GM18505 (cell line): ENCODE measurements around the gene ADAMTS13.
"Not testable (repeated sequence)": the region's sequence is repeated elsewhere in the genome, so short reads cannot be mapped to it uniquely, and the experiment has no call there.

ENCODE experiments used
- ATAC-seq: cut with Tn5 transposase; IDR thresholded peaks from one replicate; pipeline ENCODE4 v1.9.1; 2021; ENCODE audit not compliant: unreplicated experiment
- POLR2A ChIP-seq: IDR thresholded peaks from 4 replicates; pipeline ENCODE4 v1.6.1; 2011; ENCODE audit warnings: borderline replicate concordance; ENCODE audit not compliant: insufficient read depth, insufficient read length; ENCODE audit errors: extremely low read depth

ADAMTS13 gene

DNA sequence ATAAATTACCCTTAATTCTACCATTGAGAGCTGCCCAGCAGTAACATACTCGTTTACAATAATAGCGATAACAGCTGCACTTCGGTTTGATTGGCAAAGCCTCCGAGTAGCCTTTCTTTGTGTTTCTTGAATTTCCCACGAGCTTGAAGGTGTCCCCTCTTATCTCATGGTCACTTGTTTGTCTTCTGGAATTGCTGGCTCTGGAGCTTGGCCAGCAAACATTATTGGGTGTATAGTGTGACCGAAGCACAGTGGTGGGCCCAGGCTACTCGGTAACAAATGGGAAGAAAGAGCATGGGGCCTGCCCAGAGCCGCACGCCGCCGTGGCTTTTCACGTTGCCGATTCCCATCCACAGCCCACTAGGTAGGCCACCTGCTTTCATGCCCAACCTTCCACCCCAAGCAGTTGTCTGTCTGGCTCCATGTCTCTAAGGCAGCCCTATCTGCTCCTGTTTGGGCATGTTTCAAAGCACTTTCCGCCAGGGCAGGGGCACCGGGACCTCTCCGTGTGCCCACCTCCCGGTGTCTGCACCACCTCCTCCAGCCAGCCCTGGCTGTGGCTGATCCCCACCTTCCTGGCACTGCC, 37.3 kb upstream of the ADAMTS13 start:
- TF ChIP-seq POLR2A = no peak
- ATAC-seq = no peak

DNA sequence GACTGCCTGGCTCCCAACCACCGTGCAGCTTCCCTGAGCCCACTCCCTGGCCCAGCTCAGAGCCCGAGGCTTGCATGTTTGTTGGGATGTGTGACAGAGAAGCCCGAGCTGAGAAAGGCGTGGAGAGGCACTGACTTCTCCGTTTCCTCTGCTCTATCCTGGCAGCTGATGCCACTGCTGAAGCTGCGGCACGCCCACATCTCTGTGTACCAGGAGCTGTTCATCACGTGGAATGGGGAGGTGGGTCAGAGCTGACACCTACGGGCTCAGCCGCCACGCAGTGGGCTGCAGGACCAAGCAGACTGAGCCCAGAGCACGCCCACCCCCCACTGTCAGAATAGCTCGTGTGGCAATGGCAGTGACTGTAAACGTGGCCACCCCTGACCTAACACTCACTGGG, 36.7 kb upstream of the ADAMTS13 start:
- no peak for ATAC-seq
- no peak for TF ChIP-seq POLR2A

DNA sequence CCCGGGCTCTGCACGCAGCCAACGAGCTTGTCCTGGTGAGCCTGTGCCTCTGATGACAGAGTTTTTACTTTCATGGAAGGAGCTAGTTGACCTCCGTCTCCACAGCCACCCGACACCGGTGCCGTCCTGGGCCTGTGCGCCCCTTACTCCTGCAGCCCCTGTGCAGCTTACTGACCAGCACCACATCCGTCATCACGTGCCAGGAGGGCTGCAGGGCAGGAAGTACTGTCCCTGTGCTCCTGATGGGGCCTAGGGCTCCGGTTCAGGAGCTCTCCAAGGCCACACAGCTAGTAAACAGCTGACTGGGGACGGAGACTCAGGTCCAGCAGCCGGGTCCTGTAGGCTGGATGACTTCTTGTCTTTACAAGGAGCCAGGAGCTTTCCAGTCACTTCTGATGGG, 35.8 kb upstream of the ADAMTS13 start:
- no peak for ATAC-seq
- TF ChIP-seq POLR2A = no peak

DNA sequence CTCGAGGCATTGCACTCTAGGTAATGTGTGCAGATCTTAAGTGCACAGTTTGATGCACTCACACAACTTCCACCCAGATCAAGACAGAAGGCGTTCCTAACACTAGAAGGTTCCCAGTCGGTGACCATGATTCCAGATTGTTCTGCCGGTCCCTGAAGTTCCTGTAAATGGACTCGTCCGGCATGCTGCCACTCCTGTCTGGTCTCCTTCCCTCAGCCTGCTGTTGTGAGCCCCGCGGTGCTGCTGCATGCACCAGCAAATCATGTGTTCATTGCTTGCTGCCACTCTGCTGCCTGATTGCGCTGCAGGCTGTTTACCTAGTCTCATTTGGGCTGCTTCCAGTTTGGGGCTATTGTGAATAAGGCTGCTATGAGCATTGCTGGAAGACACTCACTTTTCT, 34.5 kb upstream of the ADAMTS13 start:
- no peak for ATAC-seq
- no peak for TF ChIP-seq POLR2A

DNA sequence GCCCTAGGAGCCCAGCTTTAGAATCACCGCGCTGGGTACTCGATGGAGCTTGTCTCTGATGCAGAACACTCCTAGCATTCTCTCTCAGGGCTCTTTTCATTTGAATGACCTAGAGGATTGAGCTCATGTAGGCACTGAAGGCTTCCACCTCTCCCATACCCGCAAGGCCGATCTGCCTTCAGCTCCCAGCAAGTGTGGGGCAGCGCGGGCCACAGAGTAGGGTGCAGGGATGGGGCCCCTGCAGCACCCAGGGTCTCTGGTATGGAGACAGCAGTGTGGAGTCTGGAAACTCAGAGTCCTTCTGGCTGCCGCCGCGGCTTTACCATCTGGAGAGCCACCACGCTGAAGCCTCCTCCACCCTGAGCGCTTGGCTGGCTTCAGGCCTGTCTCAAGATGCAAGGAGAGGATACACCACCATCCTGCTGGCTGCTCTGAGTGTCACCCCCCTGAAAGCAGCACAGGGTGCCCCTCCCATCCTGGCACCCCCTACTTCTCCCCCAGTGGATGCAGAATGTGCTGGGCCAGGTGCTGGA, 33.1 kb upstream of the ADAMTS13 start:
- no peak for ATAC-seq
- TF ChIP-seq POLR2A = no peak

DNA sequence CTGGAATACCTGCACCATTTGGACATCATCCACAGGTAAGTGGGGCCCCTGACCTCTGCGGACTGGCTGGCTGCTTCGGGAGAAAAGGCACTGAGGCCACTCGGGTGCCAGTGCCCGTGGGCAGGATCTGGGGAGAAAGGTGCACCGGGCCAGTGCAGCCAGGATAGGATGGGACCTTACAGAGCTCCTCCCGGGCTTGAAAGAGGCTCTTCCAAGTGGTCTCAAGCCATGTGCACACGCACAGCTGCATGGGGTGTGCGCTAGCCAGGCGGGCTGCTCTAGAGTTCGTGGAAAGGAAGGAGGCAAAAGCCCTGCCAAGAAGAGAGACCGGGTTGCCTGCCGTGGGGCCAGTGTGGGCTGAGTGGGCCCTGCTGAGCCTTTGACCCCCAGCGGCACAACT, 32.6 kb upstream of the ADAMTS13 start:
- TF ChIP-seq POLR2A = no peak
- no peak for ATAC-seq

DNA sequence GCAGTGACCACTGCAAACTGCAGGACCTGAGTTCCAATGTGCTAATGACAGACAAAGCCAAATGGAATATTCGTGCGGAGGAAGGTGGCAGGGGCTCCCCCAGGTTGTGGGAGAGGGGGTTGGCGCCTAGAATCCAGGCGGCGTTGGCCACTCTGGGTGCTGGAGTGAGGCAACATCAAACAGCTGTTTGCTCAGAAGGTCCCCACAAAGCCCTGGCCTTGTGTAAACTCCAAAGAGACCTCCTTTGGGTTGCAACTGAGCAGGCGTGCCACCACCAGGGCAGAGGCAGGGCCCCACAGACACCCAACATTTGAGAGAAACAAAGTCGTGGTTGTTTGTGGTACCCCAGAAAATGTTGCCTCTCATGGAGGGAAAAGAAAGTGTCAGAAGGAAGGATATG, 31.5 kb upstream of the ADAMTS13 start:
- no peak for ATAC-seq
- TF ChIP-seq POLR2A = no peak

DNA sequence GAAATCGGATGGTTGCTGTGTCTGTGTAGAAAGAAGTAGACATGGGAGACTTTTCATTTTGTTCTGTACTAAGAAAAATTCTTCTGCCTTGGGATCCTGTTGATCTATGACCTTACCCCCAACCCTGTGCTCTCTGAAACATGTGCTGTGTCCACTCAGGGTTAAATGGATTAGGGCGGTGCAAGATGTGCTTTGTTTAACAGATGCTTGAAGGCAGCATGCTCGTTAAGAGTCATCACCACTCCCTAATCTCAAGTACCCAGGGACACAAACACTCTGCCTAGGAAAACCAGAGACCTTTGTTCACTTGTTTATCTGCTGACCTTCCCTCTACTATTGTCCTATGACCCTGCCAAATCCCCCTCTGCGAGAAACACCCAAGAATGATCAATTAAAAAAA, 30.7 kb upstream of the ADAMTS13 start:
- not testable (repeated sequence) for ATAC-seq

DNA sequence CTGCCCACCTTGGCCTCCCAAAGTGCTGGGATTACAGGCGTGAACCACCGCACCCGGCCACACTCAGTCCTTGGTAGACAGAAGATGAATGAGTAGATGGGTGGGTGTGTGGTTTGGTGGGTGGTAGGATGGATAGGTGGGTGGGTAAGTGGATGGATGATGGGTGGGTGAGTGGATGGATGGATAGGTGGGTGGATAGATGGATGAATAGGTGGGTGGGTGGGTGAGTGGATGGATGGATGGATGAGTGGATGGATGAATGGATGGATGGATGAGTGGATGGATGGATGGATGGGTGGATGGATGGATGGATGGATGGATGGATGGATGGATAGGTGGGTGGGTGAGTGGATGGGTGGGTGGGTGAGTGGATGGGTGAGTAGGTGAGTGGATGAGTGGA, 29.9 kb upstream of the ADAMTS13 start:
- ATAC-seq = not testable (repeated sequence)

DNA sequence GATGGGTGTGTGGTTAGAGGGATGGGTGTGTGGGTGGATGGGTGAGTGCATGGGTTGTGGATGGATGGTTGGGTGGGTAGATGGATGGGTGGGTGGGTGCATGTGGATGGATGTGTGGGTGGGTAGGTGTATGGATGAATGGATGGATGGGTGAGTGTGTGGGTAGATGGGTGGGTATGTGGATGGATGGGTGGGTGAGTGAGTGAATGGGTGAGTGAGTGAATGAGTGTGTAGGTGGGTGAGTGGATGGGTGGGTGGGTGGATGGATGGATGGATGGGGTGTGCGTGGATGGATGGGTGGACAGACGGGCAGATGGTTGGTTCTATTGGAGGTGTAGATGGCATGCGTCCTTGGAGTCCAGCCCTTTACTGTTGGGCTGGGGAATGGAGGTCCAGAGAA, 28.8 kb upstream of the ADAMTS13 start:
- TF ChIP-seq POLR2A = no peak
- ATAC-seq = no peak

DNA sequence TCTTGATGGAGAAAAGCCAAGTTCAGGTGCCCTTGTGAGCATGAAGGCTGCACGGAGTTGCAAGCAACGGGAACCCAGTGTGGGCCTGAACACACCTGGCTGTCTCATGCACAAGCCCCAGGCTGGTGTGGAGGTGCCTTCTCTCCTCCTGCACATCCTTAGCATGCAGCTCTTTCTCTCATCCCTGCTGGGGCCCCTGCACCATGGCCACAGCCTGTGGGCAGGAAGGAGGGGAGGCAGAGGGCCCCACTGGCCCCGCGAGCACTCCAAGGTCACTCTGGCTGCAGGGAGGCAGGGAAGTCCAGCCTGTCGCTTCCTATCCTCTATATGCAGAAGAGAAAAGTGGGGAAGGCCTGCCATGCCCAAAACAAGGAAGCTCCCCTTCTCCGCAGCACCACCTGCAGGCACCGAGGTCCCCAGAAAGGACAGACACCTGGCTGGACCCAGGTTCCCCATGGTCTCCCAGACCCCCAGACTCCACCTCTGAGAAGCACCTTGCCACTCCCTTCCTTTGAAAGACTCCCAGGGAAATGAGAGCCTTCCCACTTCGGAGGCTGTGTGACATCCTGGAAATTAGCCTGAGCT, 27.4 kb upstream of the ADAMTS13 start:
- ATAC-seq = no peak
- no peak for TF ChIP-seq POLR2A

DNA sequence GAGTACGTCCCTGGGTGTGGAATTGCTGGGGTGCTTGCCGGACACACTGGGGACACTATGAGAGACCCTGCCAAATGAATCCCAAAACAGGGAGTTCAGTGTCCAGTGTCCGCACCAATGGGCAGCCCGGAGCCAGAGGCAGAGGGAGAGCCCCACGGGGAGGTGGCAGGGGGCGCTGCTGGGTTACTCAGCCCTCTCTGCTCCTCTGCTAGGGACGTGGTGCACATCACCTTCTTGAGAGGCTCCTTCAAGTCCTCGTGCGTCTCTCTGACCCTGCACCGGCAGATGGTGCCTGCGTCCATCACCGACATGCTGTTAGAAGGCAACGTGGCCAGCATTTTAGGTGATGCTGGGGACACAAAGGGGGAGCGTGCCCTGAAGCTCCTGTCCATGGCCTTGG, 25.2 kb upstream of the ADAMTS13 start:
- no peak for ATAC-seq
- no peak for TF ChIP-seq POLR2A

DNA sequence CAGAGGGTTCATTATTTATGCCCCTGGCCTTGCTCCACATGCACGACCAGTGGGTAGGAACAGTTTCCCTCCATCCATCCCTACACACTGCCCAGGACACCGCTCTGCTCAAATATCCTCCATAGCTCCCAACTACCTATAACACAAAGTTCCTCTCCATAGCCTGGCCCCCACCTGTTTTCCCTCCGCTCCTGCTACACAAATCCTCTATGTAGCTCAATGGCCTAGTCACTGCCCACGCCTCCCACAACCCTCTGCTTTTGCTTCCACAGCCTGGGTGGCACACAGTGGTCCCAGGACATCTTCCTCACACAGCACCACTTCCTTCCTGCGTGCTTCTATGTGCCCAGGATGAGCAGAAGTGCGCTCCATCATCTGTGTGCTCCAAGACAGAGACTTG, 24.8 kb upstream of the ADAMTS13 start:
- TF ChIP-seq POLR2A = no peak
- no peak for ATAC-seq

DNA sequence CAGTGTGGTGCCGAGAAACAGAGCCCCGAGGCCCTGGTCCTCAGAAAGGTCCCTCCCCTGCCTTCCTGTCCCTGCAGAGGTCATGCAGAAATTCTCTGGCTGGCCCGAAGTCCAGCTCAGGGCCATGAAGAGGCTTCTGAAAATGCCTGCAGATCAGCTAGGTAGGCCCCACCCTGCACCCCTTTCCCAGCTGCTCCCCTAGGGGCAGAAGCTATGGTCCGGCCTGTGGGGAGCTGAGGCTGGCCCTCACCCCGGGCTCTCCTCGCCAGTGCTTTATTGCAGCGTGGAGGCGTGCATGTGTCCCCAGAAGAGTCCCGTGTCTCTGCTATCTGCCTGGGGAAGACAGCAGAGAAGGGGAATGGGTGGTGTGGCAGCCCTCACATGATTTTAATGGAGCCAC, 24.3 kb upstream of the ADAMTS13 start:
- no peak for ATAC-seq
- TF ChIP-seq POLR2A = no peak

DNA sequence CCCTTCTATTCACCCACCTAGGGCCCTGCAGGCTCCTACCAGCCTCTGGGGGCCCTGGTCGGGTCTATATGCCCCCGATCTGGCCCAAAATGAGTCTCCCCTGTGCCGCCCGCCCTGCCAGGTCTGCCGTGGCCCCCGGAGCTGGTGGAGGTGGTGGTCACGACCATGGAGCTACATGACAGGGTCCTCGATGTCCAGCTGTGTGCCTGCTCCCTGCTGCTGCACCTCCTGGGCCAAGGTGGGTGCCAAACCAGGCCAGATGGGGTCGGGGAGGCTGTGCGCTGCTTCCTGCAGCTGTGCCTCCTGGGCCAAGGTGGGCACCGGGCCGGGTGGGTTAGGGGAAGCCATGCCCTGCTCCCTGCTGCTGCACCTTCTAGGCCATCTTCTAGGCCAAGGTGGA, 21.9 kb upstream of the ADAMTS13 start:
- no peak for TF ChIP-seq POLR2A
- no peak for ATAC-seq
